H9 (cell line): Measurements from ENCODE around the gene SHISA9. TPM values are rescaled to one million over a fixed set of nuclear protein-coding genes. Genes with fewer than 3 reads are reported as not detected.
A peak's percentile ranks its signal among the peaks of the same experiment; 100 is the strongest.

Experiments
- DNase-seq: peaks from one replicate; pipeline ENCODE4 v3.0.0-alpha.2; 2017
- H2AFZ ChIP-seq: one replicate; pipeline ENCODE4 v1.6.1; 2013; ENCODE audit warnings: mild to moderate bottlenecking, low read length, control low read depth, moderate library complexity
- H2AK5ac ChIP-seq: 2 replicates; pipeline ENCODE4 v1.6.1; 2013; ENCODE audit warnings: low read length, control low read depth, mixed read lengths; ENCODE audit not compliant: insufficient read length
- H2BK120ac ChIP-seq: one replicate; pipeline ENCODE4 v1.6.1; 2013; ENCODE audit warnings: low read depth, mild to moderate bottlenecking, low read length, control low read depth, inconsistent platforms; ENCODE audit not compliant: poor library complexity, severe bottlenecking
- H2BK12ac ChIP-seq: 2 replicates; pipeline ENCODE4 v1.6.1; 2013; ENCODE audit warnings: low read length, control low read depth, mixed read lengths, low read depth; ENCODE audit not compliant: insufficient read length
- H2BK15ac ChIP-seq: 2 replicates; pipeline ENCODE4 v1.6.1; 2013; ENCODE audit warnings: low read depth, low read length, control low read depth
- H2BK20ac ChIP-seq: one replicate; pipeline ENCODE4 v1.6.1; 2013; ENCODE audit warnings: low read depth, mild to moderate bottlenecking, low read length, control low read depth, inconsistent platforms; ENCODE audit not compliant: poor library complexity, severe bottlenecking
- H2BK5ac ChIP-seq: 2 replicates; pipeline ENCODE4 v1.6.1; 2013; ENCODE audit warnings: low read length, control low read depth, mixed read lengths; ENCODE audit not compliant: insufficient read length
- H3K14ac ChIP-seq: 2 replicates; pipeline ENCODE4 v1.6.1; 2013; ENCODE audit warnings: low read length, control low read depth; ENCODE audit not compliant: insufficient read depth
- H3K18ac ChIP-seq: 2 replicates; pipeline ENCODE4 v1.6.1; 2013; ENCODE audit warnings: low read depth, mild to moderate bottlenecking, mixed read lengths, low read length, control low read depth; ENCODE audit not compliant: insufficient read length
- H3K23ac ChIP-seq: 2 replicates; pipeline ENCODE4 v1.6.1; 2013; ENCODE audit warnings: low read length, control low read depth, mixed read lengths, low read depth; ENCODE audit not compliant: insufficient read length
- H3K23me2 ChIP-seq: 2 replicates; pipeline ENCODE4 v1.6.1; 2013; ENCODE audit warnings: low read depth, mild to moderate bottlenecking, mixed read lengths, low read length, control low read depth; ENCODE audit not compliant: insufficient read length, poor library complexity, severe bottlenecking
- H3K27ac ChIP-seq: 2 replicates; pipeline ENCODE4 v1.5.1; 2013; ENCODE audit warnings: low read length, control low read depth, mixed read lengths, low read depth; ENCODE audit not compliant: insufficient read length
- H3K27me3 ChIP-seq: 2 replicates; pipeline ENCODE4 v1.6.1; 2013; ENCODE audit warnings: low read length, control low read depth, inconsistent platforms; ENCODE audit not compliant: insufficient read depth
- H3K4ac ChIP-seq: 2 replicates; pipeline ENCODE4 v1.6.1; 2013; ENCODE audit warnings: low read depth, mild to moderate bottlenecking, control low read depth, inconsistent platforms, low read length, moderate library complexity
- H3K4me1 ChIP-seq: 2 replicates; pipeline ENCODE4 v1.6.1; 2013; ENCODE audit warnings: low read length, control low read depth, inconsistent platforms; ENCODE audit not compliant: insufficient read depth
- H3K4me2 ChIP-seq: 2 replicates; pipeline ENCODE4 v1.6.1; 2013; ENCODE audit warnings: low read length, control low read depth, mixed read lengths; ENCODE audit not compliant: insufficient read length, insufficient read depth
- H3K56ac ChIP-seq: 2 replicates; pipeline ENCODE4 v1.6.1; 2013; ENCODE audit warnings: low read depth, mild to moderate bottlenecking, mixed read lengths, low read length, control low read depth; ENCODE audit not compliant: insufficient read length
- H3K79me1 ChIP-seq: 2 replicates; pipeline ENCODE4 v1.6.1; 2013; ENCODE audit warnings: low read depth, mild to moderate bottlenecking, moderate library complexity, low read length, control low read depth, inconsistent platforms; ENCODE audit not compliant: insufficient read depth, poor library complexity, severe bottlenecking
- H3K79me2 ChIP-seq: 2 replicates; pipeline ENCODE4 v1.6.1; 2013; ENCODE audit warnings: low read length, control low read depth, inconsistent platforms; ENCODE audit not compliant: insufficient read depth
- H3K9ac ChIP-seq: 2 replicates; pipeline ENCODE4 v1.6.1; 2013; ENCODE audit warnings: low read length, control low read depth, mixed read lengths; ENCODE audit not compliant: insufficient read length; ENCODE audit errors: extremely low read depth
- H3K9me3 ChIP-seq: one replicate; pipeline ENCODE4 v1.6.1; 2013; ENCODE audit warnings: low read depth, low read length, inconsistent platforms; ENCODE audit not compliant: control insufficient read depth
- H3T11ph ChIP-seq: one replicate; pipeline ENCODE4 v1.6.1; 2013; ENCODE audit warnings: mild to moderate bottlenecking, low read length, control low read depth, inconsistent platforms
- H4K20me1 ChIP-seq: one replicate; pipeline ENCODE4 v1.6.1; 2013; ENCODE audit not compliant: control insufficient read depth, insufficient read length, insufficient read depth
- H4K5ac ChIP-seq: 2 replicates; pipeline ENCODE4 v1.6.1; 2013; ENCODE audit warnings: low read depth, mild to moderate bottlenecking, mixed read lengths, low read length, control low read depth; ENCODE audit not compliant: insufficient read length
- H4K8ac ChIP-seq: replicated peaks from 2 replicates; pipeline ENCODE4 v1.6.1; 2013; ENCODE audit warnings: low read length, control low read depth, mixed read lengths, low read depth; ENCODE audit not compliant: insufficient read length
- H4K91ac ChIP-seq: 2 replicates; pipeline ENCODE4 v1.6.1; 2013; ENCODE audit warnings: low read depth, mild to moderate bottlenecking, moderate library complexity, mixed read lengths, low read length, control low read depth; ENCODE audit not compliant: insufficient read length
- H3K27ac Mint-ChIP-seq, 3 experiments: 2 replicates in 2 of 3; 3 replicates in 1 of 3; pipeline ENCODE4 v1.8.0; 2020 to 2021; ENCODE audit warnings: mixed read lengths in 3 of 3, mild to moderate bottlenecking in 1 of 3, moderate library complexity in 1 of 3
- H3K27me3 Mint-ChIP-seq: 2 replicates; pipeline ENCODE4 v1.8.0; 2021; ENCODE audit warnings: low read depth, mild to moderate bottlenecking, moderate library complexity, mixed read lengths
- H3K36me3 Mint-ChIP-seq, 3 experiments: 2 replicates in 2 of 3; 3 replicates in 1 of 3; pipeline ENCODE4 v1.8.0; 2020 to 2021; ENCODE audit warnings: low read depth in 3 of 3, mixed read lengths in 3 of 3; ENCODE audit not compliant: insufficient read depth in 1 of 3
- H3K4me1 Mint-ChIP-seq, 2 experiments: 2 replicates each; pipeline ENCODE4 v1.8.0; 2020; ENCODE audit warnings: mixed read lengths in 2 of 2
- H3K4me3 Mint-ChIP-seq, 2 experiments: 2 replicates in 1 of 2; 3 replicates in 1 of 2; pipeline ENCODE4 v1.8.0; 2020 to 2021; ENCODE audit warnings: mild to moderate bottlenecking in 2 of 2, mixed read lengths in 2 of 2, moderate library complexity in 1 of 2
- H3K9me3 Mint-ChIP-seq, 2 experiments: 2 replicates in 1 of 2; 3 replicates in 1 of 2; pipeline ENCODE4 v1.8.0; 2020; ENCODE audit warnings: mild to moderate bottlenecking in 2 of 2, mixed read lengths in 2 of 2, moderate library complexity in 1 of 2
- CTCF ChIP-seq: fragments of 200-600 bp; sonication (generic); conservative IDR thresholded peaks from 3 replicates; pipeline ENCODE4 v1.8.0; 2021; ENCODE audit warnings: antibody characterized with exemption, mild to moderate bottlenecking
- WGBS: extraction: QIAGEN DNeasy Blood & Tissue Kit; methylation state at CpG from one replicate; pipeline ENCODE4 v1.1.7; 2013; ENCODE audit warnings: missing lambda C conversion rate, low lambda C conversion rate, mixed read lengths; ENCODE audit not compliant: insufficient read length; ENCODE audit errors: extremely low coverage; 5-methylcytosine and 5-hydroxymethylcytosine counted together
- total RNA-seq: library from RNA; stranded (reverse); gene quantifications from 2 replicates; pipeline ENCODE4 v1.2.1, GENCODE V29; 2021

The SHISA9 gene
- total RNA-seq, 1 experiment from 2014 or later = 7.0 TPM

- peaks cover 3% of the 10 kb centered on the region for H3K79me1 ChIP-seq
- Mint-ChIP-seq H3K27ac (peak overlapping the region in 1 of 3 experiments; percentile 45; a peak in 2 of 7 replicates), H3K4me3 (no peak overlapping the region; a peak in 2 of 5 replicates), H3K9me3 (no peaks in the 10 kb centered on the region), H3K27me3 (peaks cover 28% of the 10 kb centered on the region), H3K4me1 (peaks cover 25 to 44% of the 10 kb centered on the region in 2 experiments), H3K36me3 (peaks cover 23 to 31% (median 29%) of the 10 kb centered on the region in 3 experiments)
- no peak overlapping the region for H2AFZ ChIP-seq
- no peak overlapping the region for H3K27ac ChIP-seq
- no peak overlapping the region for H2BK20ac ChIP-seq
- H3K4ac ChIP-seq = no peak overlapping the region
- no peaks in the 10 kb centered on the region for H4K20me1 ChIP-seq
- H3K23ac ChIP-seq = no peak overlapping the region
- no peaks in the 10 kb centered on the region for H3K27me3 ChIP-seq
- no peak for TF ChIP-seq CTCF
- H3T11ph ChIP-seq = no peak overlapping the region
- no peak overlapping the region for H3K9ac ChIP-seq
- no peak overlapping the region for H3K14ac ChIP-seq
- no peak overlapping the region for H4K8ac ChIP-seq
- H2AK5ac ChIP-seq = no peak overlapping the region
- no peaks in the 10 kb centered on the region for H3K4me1 ChIP-seq
- H2BK120ac ChIP-seq = no peak overlapping the region
- H4K91ac ChIP-seq = no peak overlapping the region
- WGBS = 100% methylated on average over 1 of the region's 5 CpGs
- H3K79me2 ChIP-seq = peaks cover 17% of the 10 kb centered on the region; the same call in 1 of the 2 replicates
- no peak overlapping the region for H3K18ac ChIP-seq
- no peak overlapping the region for H3K56ac ChIP-seq
- H2BK5ac ChIP-seq = no peak overlapping the region
- no peaks in the 10 kb centered on the region for H3K9me3 ChIP-seq
- no peak overlapping the region for H2BK15ac ChIP-seq
- no peak overlapping the region for H3K4me2 ChIP-seq
- DNase-seq = no peak
- H3K23me2 ChIP-seq = peaks cover 23% of the 10 kb centered on the region
- H2BK12ac ChIP-seq = no peak overlapping the region
- H4K5ac ChIP-seq = no peak overlapping the region
Measured at GRCh38 chr16:12906765-12907516, 5.5 kb downstream of the SHISA9 start.
